HEK293 (cell line): ENCODE data around the gene NUP43.
A peak's percentile ranks its signal among the peaks of the same experiment; 100 is the strongest.

Experiments used
- BCL11B ChIP-seq: fragments of 450-650 bp; formaldehyde crosslinking; IDR thresholded peaks from 2 replicates; pipeline ENCODE4 v1.5.1; 2016; ENCODE audit warnings: low read depth, missing biosample characterization, missing genetic modification characterization
- BCL6B ChIP-seq: fragments of 450-650 bp; formaldehyde crosslinking; IDR thresholded peaks from 2 replicates; pipeline ENCODE4 v1.5.1; 2017; ENCODE audit warnings: missing biosample characterization, missing genetic modification characterization
- EGR2 ChIP-seq: fragments of 450-650 bp; formaldehyde crosslinking; IDR thresholded peaks from 2 replicates; pipeline ENCODE4 v1.5.1; 2016; ENCODE audit warnings: low read depth, missing biosample characterization, missing genetic modification characterization
- KLF7 ChIP-seq: fragments of 450-650 bp; formaldehyde crosslinking; IDR thresholded peaks from 2 replicates; pipeline ENCODE4 v1.5.1; 2016; ENCODE audit warnings: missing biosample characterization, missing genetic modification characterization, borderline replicate concordance
- KLF9 ChIP-seq: fragments of 450-650 bp; formaldehyde crosslinking; IDR thresholded peaks from 2 replicates; pipeline ENCODE4 v1.5.1; 2016; ENCODE audit warnings: missing biosample characterization, missing genetic modification characterization, low read depth
- MZF1 ChIP-seq: fragments of 450-650 bp; formaldehyde crosslinking; IDR thresholded peaks from 2 replicates; pipeline ENCODE4 v1.5.1; 2017; ENCODE audit warnings: missing biosample characterization, missing genetic modification characterization, borderline replicate concordance
- SP7 ChIP-seq: fragments of 450-650 bp; formaldehyde crosslinking; IDR thresholded peaks from 2 replicates; pipeline ENCODE4 v1.5.1; 2016; ENCODE audit warnings: missing biosample characterization, missing genetic modification characterization
- ZBTB1 ChIP-seq: fragments of 450-650 bp; formaldehyde crosslinking; IDR thresholded peaks from 2 replicates; pipeline ENCODE4 v1.5.1; 2016; ENCODE audit warnings: missing biosample characterization, missing genetic modification characterization
- ZBTB17 ChIP-seq: fragments of 450-650 bp; formaldehyde crosslinking; IDR thresholded peaks from 2 replicates; pipeline ENCODE4 v1.5.1; 2016; ENCODE audit warnings: missing biosample characterization, missing genetic modification characterization
- ZBTB44 ChIP-seq: fragments of 450-650 bp; IDR thresholded peaks from 2 replicates; pipeline ENCODE4 v1.5.1; 2018; ENCODE audit warnings: missing biosample characterization, mild to moderate bottlenecking, missing genetic modification characterization
- ZNF148 ChIP-seq: fragments of 450-650 bp; formaldehyde crosslinking; IDR thresholded peaks from 2 replicates; pipeline ENCODE4 v1.5.0; 2017; ENCODE audit warnings: missing biosample characterization, missing genetic modification characterization, borderline replicate concordance
- ZNF169 ChIP-seq: fragments of 450-650 bp; formaldehyde crosslinking; IDR thresholded peaks from 2 replicates; pipeline ENCODE4 v1.5.1; 2016; ENCODE audit warnings: missing biosample characterization, missing genetic modification characterization
- ZNF266 ChIP-seq: fragments of 450-650 bp; formaldehyde crosslinking; IDR thresholded peaks from 2 replicates; pipeline ENCODE4 v1.5.1; 2016; ENCODE audit warnings: missing biosample characterization, missing genetic modification characterization, low read depth
- ZNF274 ChIP-seq, 2 experiments: fragments of 200-500 bp in 1 of 2; fragments of 450-650 bp in 1 of 2; sonication (Bioruptor generic) in 1 of 2; formaldehyde crosslinking in 1 of 2; IDR thresholded peaks; 2 replicates each; pipeline versions ENCODE4 v1.5.1 to v1.6.1; 2014 to 2016; ENCODE audit warnings: borderline replicate concordance in 1 of 2, inconsistent platforms in 1 of 2, low read length in 1 of 2, missing biosample characterization in 1 of 2, missing genetic modification characterization in 1 of 2
- ZNF292 ChIP-seq: fragments of 450-650 bp; formaldehyde crosslinking; IDR thresholded peaks from 2 replicates; pipeline ENCODE4 v1.5.1; 2016; ENCODE audit warnings: low read depth, missing biosample characterization, missing genetic modification characterization, borderline replicate concordance
- ZNF341 ChIP-seq: fragments of 450-650 bp; formaldehyde crosslinking; IDR thresholded peaks from 2 replicates; pipeline ENCODE4; 2016; ENCODE audit warnings: low read depth, missing biosample characterization, missing genetic modification characterization
- ZNF362 ChIP-seq: fragments of 450-650 bp; formaldehyde crosslinking; IDR thresholded peaks from 2 replicates; pipeline ENCODE4 v1.5.1; 2016; ENCODE audit warnings: missing biosample characterization, missing genetic modification characterization
- ZNF394 ChIP-seq: fragments of 450-650 bp; formaldehyde crosslinking; IDR thresholded peaks from 2 replicates; pipeline ENCODE4 v1.5.1; 2016; ENCODE audit warnings: missing biosample characterization, missing genetic modification characterization, mild to moderate bottlenecking, moderate library complexity, borderline replicate concordance
- ZNF404 ChIP-seq: fragments of 450-650 bp; formaldehyde crosslinking; IDR thresholded peaks from 2 replicates; pipeline ENCODE4 v1.5.1; 2017; ENCODE audit warnings: missing biosample characterization, missing genetic modification characterization
- ZNF501 ChIP-seq: fragments of 450-650 bp; formaldehyde crosslinking; IDR thresholded peaks from 2 replicates; pipeline ENCODE4 v1.5.1; 2016; ENCODE audit warnings: missing biosample characterization, missing genetic modification characterization
- ZNF514 ChIP-seq: fragments of 450-650 bp; formaldehyde crosslinking; IDR thresholded peaks from 2 replicates; pipeline ENCODE4 v1.5.1; 2016; ENCODE audit warnings: missing biosample characterization, missing genetic modification characterization
- ZNF518A ChIP-seq: fragments of 450-650 bp; formaldehyde crosslinking; conservative IDR thresholded peaks from 2 replicates; pipeline ENCODE4 v1.5.1; 2016; ENCODE audit warnings: low read depth, missing biosample characterization, missing genetic modification characterization
- ZNF548 ChIP-seq: fragments of 450-650 bp; formaldehyde crosslinking; IDR thresholded peaks from 2 replicates; pipeline ENCODE4 v1.5.1; 2016; ENCODE audit warnings: missing biosample characterization, missing genetic modification characterization
- ZNF624 ChIP-seq: fragments of 450-650 bp; formaldehyde crosslinking; IDR thresholded peaks from 2 replicates; pipeline ENCODE4 v1.5.1; 2017; ENCODE audit warnings: missing biosample characterization, missing genetic modification characterization
- ZNF692 ChIP-seq: fragments of 450-650 bp; formaldehyde crosslinking; IDR thresholded peaks from 2 replicates; pipeline ENCODE4 v1.5.1; 2016; ENCODE audit warnings: missing biosample characterization, missing genetic modification characterization
- ZNF791 ChIP-seq: fragments of 450-650 bp; formaldehyde crosslinking; IDR thresholded peaks from 2 replicates; pipeline ENCODE4 v1.5.1; 2016; ENCODE audit warnings: missing biosample characterization, missing genetic modification characterization
- ZNF837 ChIP-seq: fragments of 450-650 bp; formaldehyde crosslinking; IDR thresholded peaks from 2 replicates; pipeline ENCODE4 v1.5.1; 2016; ENCODE audit warnings: missing biosample characterization, missing genetic modification characterization

The NUP43 gene

GRCh38 chr6:149750136-149750609, 3.8 kb upstream of the NUP43 start (continued):
- peak; percentile 94 for TF ChIP-seq ZBTB44
- TF ChIP-seq BCL6B (tag by site-specific recombination) = no peak
- TF ChIP-seq ZNF266 = no peak
- TF ChIP-seq ZNF548 = no peak
- no peak for TF ChIP-seq ZNF394 (tag by site-specific recombination)
- no peak for TF ChIP-seq ZNF518A (tag by site-specific recombination)
- peak; percentile 62; the same call in 1 of the 2 replicates for TF ChIP-seq ZBTB17 (tag by site-specific recombination)
- no peak for TF ChIP-seq MZF1
- TF ChIP-seq SP7 = peak; percentile 67
- peak; percentile 21; the same call in 1 of the 2 replicates for TF ChIP-seq BCL11B (tag by site-specific recombination)
- TF ChIP-seq ZNF274 (IDR thresholded peaks at IDR 0.05; ENCODE audit: low read length) = no peak
- no peak for TF ChIP-seq ZNF274 (tag by site-specific recombination; IDR thresholded peaks at IDR 0.05; ENCODE audit: borderline replicate concordance)
- no peak for TF ChIP-seq ZBTB1 (tag by site-specific recombination)
- no peak for TF ChIP-seq ZNF624 (tag by site-specific recombination)
- no peak for TF ChIP-seq ZNF404 (tag by site-specific recombination)
- 0 out of 2 replicates have a peak, but pooled peaks have one; percentile 92 for TF ChIP-seq ZNF501 (tag by site-specific recombination)
- peak; percentile 94 for TF ChIP-seq KLF9 (tag by site-specific recombination)
- no peak for TF ChIP-seq ZNF514 (tag by site-specific recombination)
- TF ChIP-seq ZNF169 = no peak
- TF ChIP-seq ZNF292 = no peak
- peak; percentile 91 for TF ChIP-seq EGR2 (tag by site-specific recombination)
- no peak for TF ChIP-seq ZNF148 (tag by site-specific recombination)
- no peak for TF ChIP-seq ZNF837 (tag by site-specific recombination)
- TF ChIP-seq ZNF362 (tag by site-specific recombination) = no peak
- no peak for TF ChIP-seq ZNF791 (tag by site-specific recombination)
- TF ChIP-seq ZNF692 (tag by site-specific recombination) = no peak
- peak; percentile 19 for TF ChIP-seq ZNF341
- TF ChIP-seq KLF7 (tag by site-specific recombination) = no peak
